HUDEP-2 (cell line): Measurements from ENCODE around the gene JAML.
"Not testable (repeated sequence)": the region's sequence is repeated elsewhere in the genome, so short reads cannot be mapped to it uniquely, and the experiment has no call there.

Experiments used
- DNase-seq, 76 experiments: peaks; one replicate each; lab custom pipeline; 2025; ENCODE audit not compliant: unreplicated experiment in 76 of 76; lab: John Stamatoyannopoulos, UW

Gene JAML

DNA sequence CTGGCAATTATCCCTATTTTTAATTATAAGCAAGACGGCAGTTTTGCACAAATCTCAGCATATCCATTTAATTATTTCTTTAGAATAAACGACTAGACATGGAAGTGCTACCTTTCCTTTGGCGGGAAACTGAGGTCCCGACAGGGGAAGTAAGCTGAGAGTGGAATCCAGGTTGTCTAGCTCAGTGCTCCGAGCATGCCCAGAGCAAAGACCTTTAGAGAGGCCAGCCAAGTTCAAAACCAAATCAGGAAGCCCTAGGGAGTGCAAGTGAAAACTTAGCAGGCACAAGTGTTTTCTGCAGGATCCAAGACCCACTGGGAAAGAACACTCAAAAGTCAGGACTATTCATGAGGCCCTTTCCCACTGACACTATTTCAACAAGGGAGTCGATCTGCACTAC is 25.7 kb downstream of the JAML start:
- DNase-seq, result no peak

DNA sequence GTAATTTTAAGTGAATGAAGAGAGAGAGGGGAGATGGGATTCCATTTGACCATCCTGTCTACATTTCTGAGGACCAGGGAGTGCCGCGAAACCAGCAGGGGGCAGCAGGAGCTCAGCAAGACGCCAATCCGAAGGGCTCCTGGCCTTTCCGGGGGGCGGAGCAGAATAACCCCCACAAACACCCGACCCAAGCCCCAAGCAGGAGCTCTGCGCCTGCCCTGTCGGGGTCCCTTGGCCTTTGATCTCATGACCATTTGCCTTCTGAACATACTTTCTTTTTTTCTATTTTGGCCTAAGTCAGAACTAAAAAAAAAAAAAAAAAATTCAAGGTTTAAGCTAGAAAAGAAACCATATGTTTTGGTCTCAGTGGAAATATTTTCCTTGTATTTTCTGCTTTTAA is 26.4 kb downstream of the JAML start:
- DNase-seq, result peak in 54 of 76 experiments; percentile 3 to 72 (median 39)

DNA sequence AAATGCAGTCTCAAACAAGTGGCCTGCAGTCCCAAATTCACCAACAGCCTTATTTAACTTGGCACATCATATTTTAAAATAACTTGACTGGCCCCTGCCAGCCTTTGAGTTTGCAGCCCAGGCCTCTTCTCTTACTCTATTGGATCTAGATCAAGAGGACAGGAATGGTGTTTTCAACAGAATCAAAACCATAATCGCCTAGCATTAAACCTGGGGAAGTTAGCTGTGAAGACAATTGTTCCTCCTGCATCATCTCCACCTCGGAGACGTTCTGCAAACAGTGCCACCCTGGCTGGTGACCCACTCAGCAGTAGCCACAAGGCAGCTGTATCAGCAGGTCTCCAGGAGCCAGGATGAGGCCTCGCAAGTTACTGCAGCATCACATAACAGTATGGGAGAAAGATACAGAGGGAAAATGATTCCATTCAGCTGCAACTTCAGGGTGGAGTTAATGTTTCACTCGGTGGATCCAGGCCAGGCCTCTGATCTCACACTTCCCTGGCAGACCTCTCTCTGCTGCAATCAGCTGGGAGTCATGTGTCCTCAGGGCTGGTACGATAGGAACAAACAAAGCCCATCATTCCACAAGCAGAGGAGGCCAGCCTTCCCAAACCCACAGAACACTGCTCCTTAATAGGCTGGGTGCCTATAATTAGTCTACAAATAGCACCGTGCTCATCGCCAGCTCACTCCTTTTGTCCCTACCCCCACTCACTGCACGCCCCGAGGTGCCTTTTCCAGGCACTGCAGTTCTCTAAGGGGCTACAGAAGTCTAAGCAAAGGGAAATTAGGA is 29.8 kb downstream of the JAML start:
- DNase-seq, result no peak

DNA sequence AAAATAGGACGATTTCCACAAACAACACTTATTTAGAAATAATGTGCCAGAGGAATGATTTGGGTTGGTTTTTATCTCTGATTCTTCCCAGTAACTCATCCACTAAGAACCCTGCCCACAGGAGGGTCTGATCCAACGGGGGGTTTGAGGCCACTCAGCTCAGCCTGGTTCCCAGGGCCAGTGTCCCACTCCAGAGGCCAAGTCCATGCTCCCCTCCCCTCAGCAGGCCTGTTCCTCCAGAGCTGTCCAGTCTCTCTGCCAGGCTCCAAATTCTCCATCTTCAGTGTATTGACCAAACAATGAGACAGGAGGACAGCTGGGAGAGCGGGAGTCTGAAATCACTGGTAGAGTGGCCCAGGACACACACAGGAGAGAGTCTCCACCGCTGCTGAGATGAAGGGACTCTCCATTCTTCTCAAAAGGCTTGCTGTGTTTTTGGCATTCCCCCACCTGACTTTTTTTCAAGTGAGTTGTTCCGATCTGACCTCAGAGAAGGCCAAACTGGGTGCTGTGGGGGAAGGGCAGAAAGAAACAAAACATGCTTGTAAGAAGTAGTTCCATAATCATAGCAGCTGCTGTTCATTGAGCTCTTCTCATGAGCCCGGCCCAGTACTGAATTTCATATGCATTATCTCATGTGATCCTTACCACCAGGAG is 30.8 kb downstream of the JAML start:
- DNase-seq, result no peak

DNA sequence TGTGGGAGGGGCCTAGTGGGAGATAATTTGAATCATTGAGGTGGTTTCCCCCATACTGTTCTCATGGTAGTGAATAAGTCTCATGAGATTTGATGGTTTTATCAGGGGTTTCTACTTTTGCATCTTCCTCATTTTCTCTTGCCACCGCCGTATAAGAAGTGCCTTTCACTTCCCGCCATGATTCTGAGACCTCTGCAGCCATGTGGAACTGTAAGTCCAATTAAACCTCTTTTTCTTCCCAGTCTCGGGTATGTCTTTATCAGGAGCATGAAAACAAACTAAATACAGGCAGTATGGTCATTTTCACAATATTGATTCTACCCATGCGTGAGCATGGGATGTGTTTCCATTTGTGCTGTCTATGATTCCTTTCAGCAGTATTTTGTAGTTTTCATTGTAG is 32.0 kb downstream of the JAML start:
- DNase-seq, result not testable (repeated sequence)

DNA sequence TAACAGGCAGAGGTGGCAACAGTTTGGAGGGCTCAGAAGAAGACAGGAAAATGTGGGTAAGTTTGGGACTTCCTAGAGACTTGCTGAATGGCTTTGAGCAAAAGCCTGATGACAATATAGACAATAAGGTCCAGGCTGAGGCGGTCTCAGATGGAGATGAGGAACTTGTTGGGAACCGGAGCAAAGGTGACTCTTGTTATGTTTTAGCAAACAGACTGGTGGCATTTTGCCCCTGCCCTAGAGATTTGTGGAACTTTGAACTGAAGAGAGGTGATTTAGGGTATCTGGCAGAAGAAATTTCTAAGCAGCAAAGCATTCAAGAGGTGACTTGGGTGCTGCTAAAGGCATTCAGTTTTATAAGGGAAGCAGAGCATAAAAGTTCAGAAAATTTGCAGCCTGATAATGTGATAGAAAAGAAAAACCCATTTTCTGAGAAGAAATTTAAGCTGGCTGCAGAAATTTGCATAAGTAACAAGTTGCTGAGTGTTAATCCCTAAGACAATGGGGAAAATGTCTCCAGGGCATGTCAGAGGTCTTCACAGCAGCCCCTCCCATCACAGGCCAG is 33.8 kb downstream of the JAML start:
- not testable (repeated sequence) for DNase-seq

DNA sequence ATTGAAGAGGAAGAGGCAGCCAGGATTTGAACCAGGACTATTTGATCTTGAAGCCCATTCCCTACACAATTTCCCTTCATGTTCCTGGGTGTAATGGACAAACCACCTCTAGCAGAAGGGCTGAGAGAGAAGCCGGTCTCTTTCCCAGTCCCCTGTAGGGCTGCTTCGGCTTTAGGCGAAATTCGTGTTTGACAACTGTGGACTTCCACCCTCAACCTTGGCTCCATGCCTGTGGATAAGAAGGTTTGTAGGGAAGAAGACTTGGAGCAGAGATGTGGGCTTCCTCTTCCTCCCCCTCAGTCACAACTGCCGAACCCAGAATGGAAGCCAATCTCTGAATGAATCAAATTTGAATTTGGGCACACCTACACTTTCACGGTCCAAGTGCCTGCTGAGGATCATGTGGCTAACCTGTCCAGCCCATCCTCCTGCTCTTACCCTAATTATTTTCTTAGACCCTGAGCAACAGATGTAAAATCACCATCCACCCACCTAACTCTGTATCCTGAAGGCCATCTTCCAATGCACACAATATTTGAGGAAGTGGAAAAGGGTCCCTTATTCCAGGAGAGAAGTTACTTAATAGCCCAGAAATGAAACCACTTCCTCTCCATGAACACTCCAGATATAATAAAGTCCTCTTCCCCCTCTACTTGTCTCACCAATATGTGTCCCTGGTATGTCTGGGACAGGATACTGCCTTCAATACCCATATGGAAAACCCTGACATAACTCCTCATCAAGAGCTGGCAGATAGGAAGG is 38.3 kb downstream of the JAML start:
- DNase-seq, result no peak

DNA sequence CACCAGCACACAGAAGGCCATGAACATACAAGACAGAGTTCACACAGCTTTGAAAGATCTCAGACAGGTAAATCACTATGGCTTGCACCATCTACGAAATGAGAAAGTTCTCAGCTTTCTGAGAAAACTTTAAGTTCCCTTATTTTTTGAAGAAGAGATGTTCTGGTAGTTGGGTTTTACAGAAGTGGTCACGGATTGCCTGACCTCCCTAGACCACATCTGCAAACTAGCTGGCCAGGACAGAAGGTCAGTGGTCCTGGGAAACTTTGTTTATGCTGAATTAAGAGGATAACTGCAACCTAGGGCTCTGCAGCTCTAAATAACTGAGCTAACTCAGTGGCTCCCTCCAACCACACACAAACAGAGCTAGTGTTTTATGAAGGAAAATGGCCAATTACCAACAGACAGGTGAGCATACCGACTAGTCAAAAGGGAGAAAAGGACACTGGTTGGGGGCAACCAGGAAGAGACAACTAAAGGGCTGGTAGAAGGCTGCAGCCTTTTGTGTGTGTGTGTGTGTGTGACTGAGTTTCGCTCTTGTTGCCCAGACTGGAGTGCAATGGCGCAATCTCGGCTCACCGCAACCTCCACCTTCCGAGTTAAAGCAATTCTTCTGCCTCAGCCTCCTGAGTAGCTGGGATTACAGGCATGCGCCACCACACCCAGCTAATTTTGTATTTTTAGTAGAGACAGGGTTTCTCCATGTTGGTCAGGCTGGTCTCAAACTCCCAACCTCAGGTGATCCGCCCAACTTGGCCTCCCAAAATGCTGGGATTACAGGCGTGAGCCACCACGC is 39.8 kb downstream of the JAML start:
- DNase-seq, result no peak

DNA sequence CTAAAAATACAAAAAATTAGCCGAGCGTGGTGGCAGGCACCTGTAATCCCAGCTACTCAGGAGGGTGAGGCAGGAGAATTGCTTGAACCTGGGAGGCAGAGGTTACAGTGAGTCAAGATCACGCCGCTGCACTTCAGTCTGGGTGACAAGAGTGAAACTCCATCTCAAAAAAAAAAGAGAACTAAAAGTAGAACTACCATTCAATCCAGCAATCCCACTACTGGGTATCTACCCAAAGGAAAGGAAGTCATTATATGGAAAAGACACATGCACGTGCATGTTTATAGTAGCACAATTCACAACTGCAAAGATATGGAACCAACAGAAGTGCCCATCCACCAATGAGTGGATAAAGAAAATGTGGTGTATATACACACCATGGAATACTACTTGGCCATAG is 41.1 kb downstream of the JAML start:
- not testable (repeated sequence) for DNase-seq

DNA sequence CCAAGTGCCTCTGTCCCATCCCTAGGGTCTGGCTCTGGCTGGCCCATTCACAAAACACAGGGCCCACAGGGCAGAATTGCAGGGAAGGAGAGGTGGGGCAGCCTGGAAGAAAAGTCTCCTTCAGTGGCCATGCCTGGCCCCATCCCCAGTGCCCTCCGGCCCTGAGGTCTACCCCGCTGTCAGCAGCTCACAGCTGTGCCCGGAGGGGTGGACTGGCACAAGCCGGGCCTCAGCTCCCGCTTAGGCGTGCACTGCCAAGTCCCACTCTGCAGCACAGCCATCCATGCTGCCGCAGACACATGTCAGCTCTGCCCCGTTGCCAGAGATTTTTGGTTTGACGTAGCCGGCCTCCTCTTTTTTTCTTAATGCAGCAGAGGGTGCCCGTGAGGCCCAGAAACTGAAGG is 44.5 kb downstream of the JAML start:
- DNase-seq, result peak in 5 of 76 experiments; percentile 0 to 15 (median 5)

DNA sequence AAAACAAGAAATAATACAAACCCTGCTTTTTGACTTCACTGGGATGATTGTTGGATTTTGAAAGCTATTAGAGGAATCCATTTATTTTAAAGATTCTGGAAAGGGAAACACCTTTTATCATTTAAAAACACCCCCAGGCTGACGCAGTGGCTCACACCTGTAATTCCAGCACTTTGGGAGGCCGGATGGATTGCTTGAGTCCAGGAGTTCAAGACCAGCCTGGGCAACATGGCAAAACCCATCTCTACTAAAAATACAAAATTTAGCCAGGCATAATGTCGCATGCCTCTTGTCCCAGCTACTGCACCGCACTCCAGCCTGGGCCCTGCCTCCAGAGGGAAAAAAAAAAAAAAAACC is 48.1 kb downstream of the JAML start:
- DNase-seq, result no peak

DNA sequence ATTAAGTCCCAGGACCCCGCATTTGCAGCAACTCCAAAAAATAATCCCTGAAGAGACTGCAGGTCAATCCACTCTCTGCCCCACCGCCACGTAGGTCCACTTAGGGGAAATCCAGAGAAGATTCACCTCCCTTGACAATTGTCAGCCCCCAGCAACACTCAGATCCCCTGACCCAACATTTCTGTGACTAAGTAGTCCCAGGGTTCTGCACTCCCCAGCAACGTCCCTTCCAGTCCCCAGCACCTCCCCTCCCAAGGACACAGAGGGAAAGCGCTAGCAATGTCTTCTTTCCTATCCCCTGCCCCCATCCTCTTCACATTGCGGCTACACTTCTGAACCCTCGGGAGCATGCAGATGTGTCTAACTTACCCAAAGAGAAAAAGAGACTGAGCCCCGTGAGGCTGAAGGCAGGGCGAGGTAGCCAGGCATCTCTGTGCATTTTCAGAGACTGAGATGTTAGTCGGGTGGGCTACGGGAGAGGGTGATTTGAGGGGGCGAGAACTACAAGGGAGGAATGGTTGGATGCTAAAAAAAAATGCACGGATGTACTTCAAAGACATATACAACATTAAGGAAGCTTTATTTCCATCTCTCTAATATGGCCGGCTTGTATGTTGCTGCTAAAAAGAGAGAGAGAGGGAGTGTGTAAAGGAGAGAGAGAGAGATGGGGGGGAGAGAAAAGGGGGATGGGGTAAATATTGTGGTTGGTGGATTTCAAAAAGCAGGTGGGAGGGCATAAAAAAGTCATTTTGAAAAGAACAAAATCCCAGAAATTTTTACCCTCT is 48.6 kb downstream of the JAML start, which contains the start of gene SCN2B:
TSS of gene SCN2B (minus strand) at position 647 of the 785 bp plus-strand sequence. CDS start at position 439, 208 bp downstream.
- no peak for DNase-seq

DNA sequence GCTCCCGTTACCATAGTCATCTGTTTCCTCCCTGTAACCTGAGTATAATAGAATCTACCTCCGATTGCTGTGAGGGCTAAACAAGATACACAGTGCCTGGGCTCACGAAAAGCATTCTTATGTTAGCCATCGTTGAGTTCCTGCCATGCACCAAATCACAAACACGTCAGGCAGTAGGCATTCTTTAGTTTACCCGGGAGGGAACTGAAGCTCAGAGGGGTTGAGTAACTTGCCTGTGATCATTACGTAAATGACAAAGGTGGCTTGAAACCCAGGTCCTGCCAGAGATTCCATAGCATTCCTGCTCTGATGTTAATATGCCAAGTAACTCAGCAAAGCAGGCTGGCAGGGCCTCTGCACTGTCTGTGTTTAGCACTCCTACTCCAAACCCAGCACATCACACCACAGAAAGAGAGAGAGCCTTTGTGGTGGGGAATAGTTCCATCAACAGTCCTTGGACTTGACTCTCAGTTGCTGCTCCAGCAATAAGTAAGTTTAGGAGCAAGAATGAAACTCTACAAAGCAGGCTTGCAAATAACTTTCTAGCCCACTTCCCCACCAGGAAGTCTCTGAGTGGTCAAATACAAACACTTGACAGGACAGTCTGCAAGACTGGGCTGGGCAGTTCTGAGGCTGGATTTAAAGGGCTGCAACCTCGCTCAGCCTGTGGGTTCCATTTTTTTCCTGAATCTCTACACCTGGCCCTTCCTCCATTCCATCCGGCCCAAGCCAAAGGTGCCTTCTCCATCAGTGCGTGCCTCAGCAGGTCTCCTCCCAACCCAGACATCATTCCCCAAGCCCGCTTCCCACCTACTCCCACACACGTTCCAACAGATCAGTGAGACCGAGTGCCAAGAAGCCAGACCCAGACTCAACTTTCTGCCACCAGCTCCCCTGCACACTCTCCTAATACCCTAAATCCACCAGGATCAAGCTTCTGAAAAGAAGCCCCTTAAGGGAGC is 49.5 kb downstream of the JAML start:
- no peak for DNase-seq

DNA sequence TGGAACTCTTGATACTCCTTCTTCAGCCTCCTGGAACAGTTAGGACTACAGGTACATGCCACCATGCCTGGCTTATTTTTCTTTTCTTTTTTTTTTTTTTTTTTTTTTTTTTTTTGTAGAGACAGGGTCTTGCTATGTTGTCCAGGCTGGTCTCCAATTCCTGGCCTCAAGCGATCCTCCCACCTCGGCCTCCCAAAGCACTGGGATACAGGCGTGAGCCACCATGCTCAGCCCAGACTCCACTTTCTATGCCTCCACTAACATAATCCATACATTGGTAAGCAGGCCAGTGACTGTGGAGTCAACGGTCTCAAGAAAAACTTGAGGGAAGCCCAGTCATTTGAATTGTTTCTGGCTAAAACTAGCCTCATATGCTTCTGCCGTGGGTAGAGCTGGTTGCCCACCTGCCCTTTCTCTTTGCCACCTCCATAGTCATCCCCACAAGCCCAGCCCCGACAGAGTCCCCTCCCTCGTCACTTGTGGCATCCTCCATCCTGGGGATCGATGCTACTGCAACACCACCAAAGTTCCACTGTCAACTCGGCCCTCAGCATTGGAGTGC is 50.7 kb downstream of the JAML start:
- DNase-seq, result no peak

DNA sequence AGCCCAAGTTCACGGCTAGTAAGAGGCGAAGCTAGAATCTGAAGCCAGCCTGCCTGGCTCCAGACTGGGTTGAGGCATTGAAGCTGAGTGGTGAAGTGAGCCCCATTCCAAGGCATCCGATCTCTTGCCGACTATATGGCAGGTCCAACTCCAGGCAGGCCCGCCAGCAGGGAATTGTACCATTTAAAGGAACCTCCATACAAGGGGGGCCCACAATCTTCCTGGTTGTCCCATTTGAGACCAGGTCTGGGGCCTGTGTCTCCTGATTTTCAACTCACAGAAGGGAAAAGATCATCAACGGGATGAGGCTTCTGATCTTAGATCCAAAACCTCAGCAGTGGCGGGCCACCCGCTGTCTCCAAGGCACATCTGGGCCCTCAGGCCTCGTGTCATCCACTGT is 52.5 kb downstream of the JAML start:
- no peak for DNase-seq

DNA sequence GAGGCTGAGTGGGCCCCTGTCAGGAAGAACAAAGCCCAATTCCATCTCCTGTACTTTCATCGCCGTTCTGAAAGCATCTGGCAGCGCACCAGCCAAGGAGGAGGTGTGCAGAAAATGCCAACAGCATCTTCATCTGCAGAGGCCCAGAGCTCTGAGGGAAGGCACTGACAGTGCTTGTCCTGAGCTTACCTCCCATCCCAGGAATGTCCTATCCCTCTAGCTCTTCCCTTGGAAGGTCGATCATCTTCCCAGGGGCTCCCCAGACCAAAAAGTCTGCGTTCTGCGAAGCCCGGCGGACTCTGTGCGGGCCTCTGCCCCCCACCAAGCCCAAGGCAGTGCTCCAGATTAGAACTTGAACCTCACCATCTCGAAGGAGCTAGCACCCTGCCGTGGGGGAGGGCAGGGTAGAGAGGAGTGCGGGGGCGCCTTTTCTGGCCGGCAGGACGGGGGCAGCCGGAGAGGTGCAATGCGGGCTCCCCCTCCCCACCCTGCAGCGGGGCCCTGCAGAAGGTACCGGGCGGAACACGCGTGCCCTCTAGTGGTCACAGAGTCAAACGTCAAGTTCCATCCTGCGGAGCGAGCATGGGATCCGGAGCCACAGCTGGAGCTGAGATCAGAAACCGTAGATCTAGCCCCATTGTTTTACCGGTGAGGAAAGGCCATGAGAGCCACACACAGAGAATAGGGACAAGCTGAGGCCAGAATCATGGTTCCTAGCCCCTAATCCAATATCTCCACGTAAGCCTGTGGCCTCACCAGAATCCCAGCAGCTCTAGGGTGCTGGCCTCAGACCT is 53.3 kb downstream of the JAML start:
- peak in 53 of 76 experiments; percentile 4 to 71 (median 36) for DNase-seq

DNA sequence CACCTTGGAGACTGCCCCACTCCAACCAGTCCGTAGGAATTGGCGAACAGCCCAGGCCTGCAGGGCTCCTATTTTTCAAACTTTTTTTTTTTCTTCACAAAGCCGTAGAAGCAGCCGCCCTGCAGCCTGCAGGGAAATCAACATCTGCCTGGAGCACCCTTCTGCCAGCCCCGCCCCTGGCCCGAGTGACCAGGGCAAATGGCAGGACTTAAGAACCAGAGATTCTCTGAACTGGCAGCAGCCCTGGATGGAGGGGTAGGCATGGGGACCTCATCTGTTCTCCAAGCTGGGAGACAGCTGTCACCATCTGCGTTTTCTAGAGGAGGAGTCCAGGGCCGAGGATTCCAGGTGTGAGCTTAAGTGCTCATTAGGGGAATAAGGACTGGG is 53.9 kb downstream of the JAML start:
- DNase-seq, result no peak
